Measurements from ENCODE around the gene PAEP.
"Not testable (repeated sequence)": the region's sequence is repeated elsewhere in the genome, so short reads cannot be mapped to it uniquely, and the experiment has no call there.

Gene PAEP

GRCh38 chr9:135525241-135526088 is 36.1 kb upstream of the PAEP start:
- no peak for TF ChIP-seq CTCF (IDR thresholded peaks at IDR 0.05; ENCODE audit: low read depth, low read length, missing control alignments)
- H3K27me3 ChIP-seq (replicated peaks), result no peaks in the 10 kb centered on the region
- no peak for DNase-seq
- H3K4me3 ChIP-seq (ENCODE audit: low read depth, low read length), result no peak overlapping the region
- H3K36me3 ChIP-seq (replicated peaks), result no peaks in the 10 kb centered on the region
- in situ Hi-C loops (cut with HindIII; ENCODE audit: low pct_ligation_motif_present, low sequenced_read_pairs), result no loop called here
- H3K27ac ChIP-seq, result no peak overlapping the region

DNA sequence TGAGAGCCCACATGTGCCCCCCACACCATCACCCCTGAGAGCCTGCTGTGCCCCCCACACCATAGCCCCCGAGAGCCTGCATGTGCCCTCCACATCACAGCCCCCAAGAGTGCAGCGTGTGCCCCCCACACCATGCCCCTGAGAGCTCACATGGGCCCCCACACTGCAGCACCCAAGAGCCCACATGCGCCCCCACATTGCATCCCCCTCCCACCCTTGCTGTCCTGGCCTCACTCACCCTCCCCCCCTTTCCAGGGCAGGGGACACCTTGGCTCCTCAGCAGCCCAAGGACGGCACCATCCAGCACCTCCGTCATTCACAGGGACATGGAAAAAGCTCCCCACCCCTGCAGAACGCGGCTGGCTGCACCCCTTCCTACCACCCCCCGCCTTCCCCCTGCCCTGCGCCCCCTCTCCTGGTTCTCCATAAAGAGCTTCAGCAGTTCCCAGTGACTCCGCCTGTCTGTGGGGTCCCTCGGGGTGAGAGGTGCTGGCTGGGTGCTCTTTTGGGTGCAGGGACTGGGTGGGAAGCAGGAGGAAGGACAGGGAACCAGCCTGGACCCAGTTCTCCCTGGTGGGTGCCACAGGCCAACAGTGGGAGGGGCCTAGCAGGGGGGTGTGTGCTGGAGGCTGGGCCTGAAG is 35.3 kb upstream of the PAEP start:
- Histone ChIP-seq H3K4me3 (ENCODE audit: low read depth, low read length) (no peak overlapping the region), H3K27ac (no peak overlapping the region), H3K36me3 (replicated peaks) (no peaks in the 10 kb centered on the region), H3K27me3 (replicated peaks) (no peaks in the 10 kb centered on the region)
- TF ChIP-seq CTCF (IDR thresholded peaks at IDR 0.05; ENCODE audit: low read depth, low read length, missing control alignments), result no peak
- no peak for DNase-seq
- in situ Hi-C loops (cut with HindIII; ENCODE audit: low pct_ligation_motif_present, low sequenced_read_pairs), result no loop called here

GRCh38 chr9:135526730-135527571 is 34.6 kb upstream of the PAEP start:
- no peak for DNase-seq
- in situ Hi-C loops (cut with HindIII; ENCODE audit: low pct_ligation_motif_present, low sequenced_read_pairs), result no loop called here
- no peak for TF ChIP-seq CTCF (IDR thresholded peaks at IDR 0.05; ENCODE audit: low read depth, low read length, missing control alignments)
- Histone ChIP-seq H3K27ac (no peak overlapping the region), H3K36me3 (replicated peaks) (no peaks in the 10 kb centered on the region), H3K4me3 (ENCODE audit: low read depth, low read length) (no peak overlapping the region), H3K27me3 (replicated peaks) (no peaks in the 10 kb centered on the region)

GRCh38 chr9:135528842-135529435 is 32.6 kb upstream of the PAEP start:
- H3K27ac ChIP-seq; H3K4me3 ChIP-seq (ENCODE audit: low read depth, low read length); in situ Hi-C loops (cut with HindIII; ENCODE audit: low pct_ligation_motif_present, low sequenced_read_pairs); H3K36me3 ChIP-seq (replicated peaks); DNase-seq; H3K27me3 ChIP-seq (replicated peaks): not testable (repeated sequence)

DNA sequence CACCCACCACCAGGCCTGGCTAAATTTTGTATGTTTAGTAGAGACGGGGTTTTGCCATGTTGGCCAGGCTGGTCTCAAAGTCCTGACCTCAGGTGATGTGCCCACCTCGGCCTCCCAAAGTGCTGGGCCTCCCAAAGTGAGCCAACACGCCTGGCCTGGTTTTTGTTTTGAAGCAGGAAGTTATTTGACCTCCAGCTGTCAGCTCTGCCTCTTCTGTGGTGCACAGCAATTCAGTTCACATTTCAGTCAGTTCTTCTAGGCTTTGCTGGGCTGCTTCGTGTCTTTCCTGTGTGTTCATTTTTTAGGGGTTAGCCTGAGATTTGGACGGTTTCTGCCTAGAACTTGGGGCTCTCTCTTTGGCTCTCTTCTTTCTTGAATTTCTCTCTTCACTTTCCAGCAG is 31.4 kb upstream of the PAEP start:
- Histone ChIP-seq H3K27ac (no peak overlapping the region), H3K4me3 (ENCODE audit: low read depth, low read length) (no peak overlapping the region), H3K27me3 (replicated peaks) (no peaks in the 10 kb centered on the region), H3K36me3 (replicated peaks) (no peaks in the 10 kb centered on the region)
- TF ChIP-seq CTCF (IDR thresholded peaks at IDR 0.05; ENCODE audit: low read depth, low read length, missing control alignments), result no peak
- DNase-seq, result no peak
- in situ Hi-C loops (cut with HindIII; ENCODE audit: low pct_ligation_motif_present, low sequenced_read_pairs), result no loop called here
